Measurements from ENCODE around the gene TAF6.

TAF6 gene

DNA sequence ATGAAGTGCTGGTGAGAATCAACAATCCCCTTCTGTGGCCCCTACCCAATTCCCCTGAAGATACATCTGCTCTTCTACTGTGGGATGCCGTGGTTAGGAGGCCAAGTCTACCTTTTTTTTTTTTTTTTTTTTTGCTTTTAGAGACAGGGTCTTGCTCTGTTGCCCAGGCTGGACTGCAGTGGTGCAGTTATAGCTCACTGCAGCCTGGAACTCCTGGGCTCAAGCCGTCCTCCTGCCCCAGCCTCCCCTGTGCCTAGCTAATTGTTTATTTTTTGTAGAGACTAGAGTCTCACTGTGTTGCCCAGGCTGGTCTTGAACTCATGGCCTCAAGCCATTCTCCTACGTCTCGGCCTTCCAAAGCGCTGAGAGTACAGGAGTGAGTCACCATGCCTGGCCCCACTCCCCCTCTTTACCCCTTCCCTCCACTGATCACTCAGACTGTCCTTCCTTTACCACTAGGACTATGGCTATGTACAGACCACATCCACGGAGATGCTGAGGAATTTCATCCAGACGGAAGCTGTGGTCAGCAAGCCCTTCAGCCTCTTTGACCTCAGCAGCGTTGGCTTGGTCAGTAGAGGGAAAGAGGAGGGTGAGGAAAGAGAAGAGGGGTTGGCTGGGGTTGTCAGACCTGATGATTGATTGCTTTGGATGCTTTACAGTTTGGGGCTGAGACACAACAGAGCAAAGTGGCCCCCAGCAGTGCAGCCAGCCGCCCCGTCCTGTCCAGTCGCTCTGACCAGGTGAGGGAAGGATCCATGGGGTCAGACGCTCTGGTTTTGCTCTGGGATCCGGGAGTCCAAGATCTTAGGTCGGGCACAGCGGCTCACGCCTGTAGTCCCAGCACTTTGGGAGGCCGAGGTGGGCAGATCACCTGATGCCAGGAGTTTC lies 16.0 kb downstream of the TAF6 start:
- DNase-seq, result no peak
- intact Hi-C loops (cut with DNase I), result no loop called here

DNA sequence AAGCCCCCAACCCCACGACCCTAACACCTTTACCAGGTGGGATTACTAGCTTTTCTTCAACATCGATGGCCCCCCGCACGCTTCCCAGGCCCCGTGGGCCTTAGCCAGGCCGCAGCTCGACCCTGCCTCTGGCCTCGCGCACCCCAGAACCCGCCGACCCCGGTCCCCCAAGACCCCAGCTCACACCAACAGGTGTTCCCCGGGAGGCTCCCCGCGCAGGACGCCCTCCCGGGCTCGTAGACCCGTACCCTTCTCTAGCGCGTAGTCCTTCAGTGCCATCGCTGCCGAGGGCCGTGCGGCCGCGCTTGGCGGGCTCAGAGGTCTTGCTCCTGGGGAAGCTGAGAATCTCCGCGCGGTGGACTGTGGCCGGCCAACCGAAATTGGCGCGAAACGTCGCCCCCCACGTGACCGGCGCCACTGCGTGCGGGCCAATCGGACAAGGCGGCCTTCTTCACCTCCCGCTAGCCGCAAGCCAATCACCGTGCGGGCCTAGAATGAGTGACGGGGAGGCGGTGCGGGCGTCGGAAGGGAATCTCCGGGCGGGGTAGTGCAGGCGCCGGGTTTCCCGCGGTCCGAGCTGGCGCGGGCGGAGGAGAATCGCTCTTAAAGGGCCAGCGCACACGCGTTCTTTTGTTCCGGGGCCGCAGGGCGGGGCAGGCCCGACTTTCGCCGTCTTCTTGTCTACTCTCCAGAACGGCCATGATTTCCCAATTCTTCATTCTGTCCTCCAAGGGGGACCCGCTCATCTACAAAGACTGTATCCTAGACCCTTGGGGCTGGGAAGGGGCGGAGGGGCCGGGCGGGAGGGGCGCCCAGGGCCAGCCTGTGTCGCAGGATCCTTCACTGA lies 17.9 kb downstream of the TAF6 start, which contains the start of the genes AP4M1 and MCM7:
Gene AP4M1 (plus strand): TSS at position 628 of the 847 bp plus-strand sequence. CDS start 72 bp downstream, at position 700.
Gene MCM7 (minus strand): TSS at position 382 of the 847 bp plus-strand sequence. CDS start 103 bp downstream, at position 279.
- intact Hi-C loops (cut with DNase I), result no loop called here
- peak; percentile 97 to 100 (median 100) for DNase-seq

DNA sequence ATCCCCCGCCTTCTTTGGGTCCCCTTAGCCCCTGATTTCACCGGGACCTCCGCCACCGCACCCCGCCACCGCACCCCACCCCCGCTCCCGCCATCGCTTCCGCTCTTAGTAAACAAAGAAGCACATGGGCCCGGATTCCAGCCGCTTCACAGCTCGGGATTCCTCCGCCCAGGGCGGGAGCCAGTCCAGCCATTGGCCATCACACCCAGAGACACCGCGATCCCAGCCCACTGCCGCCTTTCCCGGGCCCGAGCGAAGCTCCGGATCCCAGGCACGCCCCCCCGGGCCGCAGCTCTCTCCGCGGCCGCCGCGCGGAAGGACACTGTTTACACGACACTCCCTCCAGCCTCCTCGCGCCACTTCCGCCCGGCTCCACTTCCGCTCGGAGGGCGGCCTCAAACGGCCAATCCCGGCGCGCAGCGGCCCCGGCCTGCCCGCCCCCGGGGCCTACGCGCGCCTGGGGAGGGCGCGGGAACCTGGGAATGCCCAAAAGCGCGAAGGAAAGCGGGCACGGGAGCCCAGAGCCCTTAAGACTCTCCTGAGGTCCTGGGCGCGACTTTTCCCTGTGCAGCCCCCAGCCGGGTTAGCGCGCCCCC lies 18.6 kb downstream of the TAF6 start:
- intact Hi-C loops (cut with DNase I), result no loop called here

DNA sequence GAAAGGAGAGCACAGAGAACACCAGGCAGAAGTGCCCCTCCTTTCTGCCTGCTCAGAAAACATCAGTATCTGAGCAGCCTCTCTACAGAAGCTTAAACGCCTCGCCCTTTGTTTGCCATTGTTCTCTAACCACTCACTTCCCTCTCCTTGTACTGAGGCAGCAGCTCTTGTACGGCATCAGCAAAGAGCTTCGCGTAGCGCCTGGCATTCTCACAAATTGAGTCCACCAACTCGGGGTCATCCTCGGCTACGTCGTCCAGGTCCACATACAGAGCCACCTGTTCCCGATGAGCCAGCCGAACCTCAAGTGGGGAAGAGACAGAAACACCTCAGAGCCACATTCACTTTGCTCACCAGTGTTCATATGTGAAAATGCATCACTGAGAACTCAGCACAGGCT lies 19.7 kb downstream of the TAF6 start:
- intact Hi-C loops (cut with DNase I), result no loop called here
- DNase-seq, result no peak

More for the DNA sequence above, 18.6 kb downstream of the TAF6 start:
- DNase-seq, result peak; percentile 71 to 95 (median 90)

DNA sequence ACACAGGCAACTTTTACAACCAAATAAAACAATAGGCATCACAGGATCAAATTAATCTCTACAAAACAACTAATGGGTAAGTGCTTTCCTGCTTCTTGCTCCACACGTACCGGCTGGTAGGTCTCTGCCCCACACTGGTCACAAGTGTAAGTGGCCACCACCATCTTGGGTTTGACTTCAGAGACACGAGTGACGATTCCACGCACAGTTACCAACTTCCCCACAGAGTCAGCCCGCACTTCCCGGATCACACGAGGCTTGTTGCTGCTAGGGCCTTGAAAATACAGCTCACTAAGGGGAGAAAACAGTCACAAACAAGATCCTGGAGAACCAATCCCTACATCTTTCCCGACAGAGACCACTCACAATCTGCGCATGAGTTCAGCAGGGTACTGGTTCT lies 20.2 kb downstream of the TAF6 start:
- intact Hi-C loops (cut with DNase I), result no loop called here
- DNase-seq, result no peak

DNA sequence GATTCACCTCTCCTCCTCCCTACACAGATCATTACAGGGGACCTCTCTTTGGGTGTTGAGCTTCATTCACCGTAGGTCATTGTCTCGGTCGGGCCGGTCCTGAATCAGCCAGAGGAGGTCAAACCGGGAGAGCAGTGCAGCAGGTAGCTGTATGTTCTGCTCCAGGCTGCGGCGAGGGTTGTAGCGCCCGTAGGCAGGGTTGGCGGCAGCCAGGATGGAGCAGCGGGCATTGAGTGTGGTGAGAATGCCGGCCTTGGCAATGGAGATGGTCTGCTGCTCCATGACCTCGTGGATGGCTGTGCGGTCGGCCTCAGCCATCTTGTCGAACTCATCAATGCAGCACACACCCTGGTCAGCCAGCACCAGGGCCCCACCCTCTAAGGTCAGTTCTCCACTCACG lies 23.5 kb downstream of the TAF6 start:
- DNase-seq, result no peak
- intact Hi-C loops (cut with DNase I), result no loop called here

DNA sequence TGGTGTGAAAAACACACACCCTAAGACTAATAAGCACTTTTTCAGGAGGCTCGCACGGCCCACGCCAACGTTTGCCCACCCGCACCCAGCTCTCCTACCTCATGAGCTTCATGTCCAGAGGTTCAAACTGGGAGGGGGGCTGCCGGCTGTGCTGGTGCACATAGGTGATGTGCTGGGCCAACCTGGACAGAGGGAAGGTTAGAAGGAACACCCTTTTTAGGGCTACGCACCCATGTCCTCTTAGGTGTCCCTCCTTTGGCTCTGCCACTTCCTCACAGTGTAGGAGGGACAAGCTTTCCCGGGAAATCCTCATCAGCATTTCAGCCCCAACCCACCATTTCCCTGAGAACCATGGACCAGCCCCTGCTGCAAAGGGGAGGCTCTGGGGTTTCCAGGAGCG lies 23.9 kb downstream of the TAF6 start:
- no peak for DNase-seq
- intact Hi-C loops (cut with DNase I), result no loop called here

DNA sequence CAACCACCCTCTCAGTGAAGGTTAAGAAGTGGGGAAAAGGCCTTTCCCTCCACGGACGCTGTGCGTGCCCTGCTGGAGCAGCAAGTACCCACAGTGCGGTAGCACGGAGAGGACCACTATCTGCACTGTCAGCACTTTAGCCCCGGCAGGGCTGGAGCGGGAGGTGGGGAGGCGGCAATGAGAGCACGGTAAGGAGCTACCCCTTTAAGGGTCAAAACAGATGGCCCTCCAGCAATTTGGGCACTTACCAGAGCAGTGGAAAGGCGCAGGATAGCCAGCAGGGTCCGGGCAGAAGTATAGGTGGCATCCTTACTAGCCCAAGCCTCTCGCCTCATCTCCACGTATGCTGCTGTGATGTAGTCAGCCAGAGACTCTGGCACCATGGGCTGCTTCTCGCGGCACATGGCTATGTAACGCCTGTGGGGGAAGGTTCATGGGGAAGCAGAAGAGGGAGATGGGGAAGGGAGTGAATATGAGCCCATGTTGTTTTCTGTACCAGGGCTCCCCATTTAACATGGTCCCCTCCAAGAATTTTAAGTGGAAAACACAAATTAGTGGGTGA lies 25.2 kb downstream of the TAF6 start:
- intact Hi-C loops (cut with DNase I), result no loop called here

DNA sequence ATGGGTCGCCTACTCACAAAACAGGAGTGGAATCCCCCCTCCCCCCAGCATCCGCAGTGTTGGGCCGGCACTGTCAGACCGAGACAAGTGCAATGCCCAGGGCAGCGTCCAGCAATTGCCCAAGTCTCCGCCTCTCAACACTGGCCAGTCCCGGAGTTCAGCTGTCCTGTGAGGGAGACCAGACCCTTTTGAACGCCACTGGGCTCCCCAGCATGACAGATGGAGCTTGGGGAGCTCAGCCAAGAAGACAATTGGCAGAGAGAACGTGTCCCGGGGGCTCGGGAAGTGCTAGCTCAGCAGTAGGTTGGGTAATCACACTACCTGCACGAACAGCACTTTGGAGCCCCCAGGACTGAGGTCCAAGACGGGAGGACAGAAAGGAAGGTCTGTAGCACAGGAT lies 25.7 kb downstream of the TAF6 start:
- DNase-seq, result no peak
- intact Hi-C loops (cut with DNase I), result no loop called here

More for the DNA sequence above, 25.2 kb downstream of the TAF6 start:
- no peak for DNase-seq

DNA sequence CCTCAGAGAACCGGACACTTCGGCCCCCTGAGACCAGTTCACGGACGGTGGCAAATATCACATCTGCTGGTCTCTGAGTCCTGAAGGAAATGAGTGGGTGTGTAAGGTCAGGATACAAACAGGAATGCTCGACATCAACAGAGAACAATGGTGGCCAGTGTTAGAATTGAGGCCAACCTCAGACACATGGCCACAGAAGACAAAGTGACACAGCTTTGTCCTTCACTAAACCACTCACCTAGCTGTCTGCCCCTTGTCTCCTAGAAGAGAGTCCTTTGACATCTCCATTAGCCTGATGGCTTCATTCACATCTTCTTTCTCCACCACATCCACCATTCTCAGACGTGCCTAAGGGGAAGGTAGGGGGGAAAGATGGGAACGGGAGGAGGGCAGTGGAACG lies 26.1 kb downstream of the TAF6 start:
- intact Hi-C loops (cut with DNase I), result no loop called here
- no peak for DNase-seq

DNA sequence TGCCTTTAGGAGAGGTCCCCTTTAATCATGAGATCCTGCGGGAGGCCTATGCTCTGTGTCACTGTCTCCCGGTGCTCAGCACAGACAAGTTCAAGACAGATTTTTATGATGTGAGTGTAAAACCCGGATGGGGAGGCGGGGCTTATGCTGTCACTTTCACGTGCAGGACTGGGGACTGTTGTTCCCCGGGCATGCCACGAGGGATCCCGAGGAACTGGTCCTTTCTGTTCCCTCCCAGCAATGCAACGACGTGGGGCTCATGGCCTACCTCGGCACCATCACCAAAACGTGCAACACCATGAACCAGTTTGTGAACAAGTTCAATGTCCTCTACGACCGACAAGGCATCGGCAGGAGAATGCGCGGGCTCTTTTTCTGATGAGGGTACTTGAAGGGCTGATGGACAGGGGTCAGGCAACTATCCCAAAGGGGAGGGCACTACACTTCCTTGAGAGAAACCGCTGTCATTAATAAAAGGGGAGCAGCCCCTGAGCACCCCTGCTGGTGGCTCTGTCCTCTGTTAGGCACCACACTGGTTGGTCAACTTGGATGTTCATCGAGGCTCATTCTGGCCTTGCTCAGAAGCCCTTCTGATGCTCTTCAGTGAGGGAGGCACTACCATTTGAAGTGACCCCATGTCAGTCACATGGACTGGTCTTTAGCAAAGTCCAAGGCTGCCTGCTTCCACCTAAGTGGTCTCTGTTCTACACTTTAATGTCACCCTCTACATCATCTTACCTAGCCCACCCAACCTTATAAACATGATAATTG lies 27.6 kb downstream of the TAF6 start:
- intact Hi-C loops (cut with DNase I), result no loop called here

DNA sequence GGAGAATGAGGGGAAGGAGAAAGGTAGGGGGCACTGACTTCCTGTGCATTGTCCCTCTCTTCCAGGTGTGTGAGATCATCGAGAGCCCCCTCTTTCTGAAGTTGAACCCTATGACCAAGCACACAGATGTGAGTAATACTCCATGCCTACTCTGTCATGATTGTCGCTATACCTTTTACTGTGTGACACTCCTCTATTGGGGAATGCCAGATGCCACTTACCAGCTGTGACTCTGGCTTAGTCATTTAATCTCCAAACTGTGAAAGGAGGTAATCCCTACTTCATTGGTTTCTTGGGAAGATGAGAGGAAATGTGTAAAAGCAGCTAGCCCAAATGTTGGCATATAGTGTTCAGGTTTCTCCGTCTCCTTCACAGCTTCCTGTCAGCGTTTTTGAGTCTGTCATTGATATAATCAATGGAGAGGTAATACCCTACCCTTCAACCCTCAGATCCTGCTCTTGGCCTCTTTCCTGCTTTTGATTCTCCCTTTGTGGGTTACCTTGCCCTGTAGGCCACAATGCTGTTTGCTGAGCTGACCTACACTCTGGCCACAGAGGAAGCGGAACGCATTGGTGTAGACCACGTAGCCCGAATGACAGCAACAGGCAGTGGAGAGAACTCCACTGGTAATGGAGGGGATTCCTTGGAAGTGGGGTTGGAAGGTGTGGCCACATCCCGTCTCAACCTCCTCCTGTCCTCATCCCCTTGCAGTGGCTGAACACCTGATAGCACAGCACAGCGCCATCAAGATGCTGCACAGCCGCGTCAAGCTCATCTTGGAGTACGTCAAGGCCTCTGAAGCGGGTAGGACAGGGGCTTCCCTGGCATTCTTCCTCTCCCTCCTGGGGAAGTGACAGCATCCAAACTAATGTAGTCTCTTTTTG lies 28.4 kb downstream of the TAF6 start:
- intact Hi-C loops (cut with DNase I), result no loop called here

More for the DNA sequence above, 27.6 kb downstream of the TAF6 start:
- no peak for DNase-seq

DNA sequence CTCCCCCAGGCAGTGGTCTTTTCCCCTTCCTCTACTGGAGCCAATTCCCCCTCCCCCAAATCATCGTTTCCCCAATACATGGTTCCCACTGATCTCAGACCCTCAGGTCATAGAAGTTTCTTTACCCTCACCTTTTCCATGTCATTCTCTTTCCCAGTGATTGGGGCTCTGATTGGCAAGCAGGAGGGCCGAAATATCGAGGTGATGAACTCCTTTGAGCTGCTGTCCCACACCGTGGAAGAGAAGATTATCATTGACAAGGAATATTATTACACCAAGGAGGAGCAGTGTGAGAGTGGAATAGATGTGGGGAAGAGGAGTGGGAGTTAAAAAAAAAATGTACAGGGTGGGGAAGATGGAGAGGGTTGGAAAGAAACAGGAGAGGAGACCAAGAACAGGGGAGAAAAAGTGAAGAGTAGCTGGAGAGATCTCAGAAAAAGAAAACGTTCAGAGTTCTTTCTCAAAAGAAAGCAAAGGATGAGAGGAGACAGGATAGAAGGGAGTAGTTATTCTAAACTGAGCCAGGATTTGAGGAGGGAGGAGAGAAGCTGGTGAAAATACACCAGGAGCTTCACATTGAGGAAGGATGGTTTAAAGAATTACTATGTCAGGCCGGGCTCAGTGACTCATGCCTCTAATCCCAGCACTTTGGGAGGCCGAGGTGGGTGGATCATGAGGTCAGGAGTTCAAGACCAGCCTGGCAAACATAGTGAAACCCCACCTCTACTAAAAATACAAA lies 29.5 kb downstream of the TAF6 start:
- DNase-seq, result no peak
- intact Hi-C loops (cut with DNase I), result no loop called here

More for the DNA sequence above, 28.4 kb downstream of the TAF6 start:
- no peak for DNase-seq

DNA sequence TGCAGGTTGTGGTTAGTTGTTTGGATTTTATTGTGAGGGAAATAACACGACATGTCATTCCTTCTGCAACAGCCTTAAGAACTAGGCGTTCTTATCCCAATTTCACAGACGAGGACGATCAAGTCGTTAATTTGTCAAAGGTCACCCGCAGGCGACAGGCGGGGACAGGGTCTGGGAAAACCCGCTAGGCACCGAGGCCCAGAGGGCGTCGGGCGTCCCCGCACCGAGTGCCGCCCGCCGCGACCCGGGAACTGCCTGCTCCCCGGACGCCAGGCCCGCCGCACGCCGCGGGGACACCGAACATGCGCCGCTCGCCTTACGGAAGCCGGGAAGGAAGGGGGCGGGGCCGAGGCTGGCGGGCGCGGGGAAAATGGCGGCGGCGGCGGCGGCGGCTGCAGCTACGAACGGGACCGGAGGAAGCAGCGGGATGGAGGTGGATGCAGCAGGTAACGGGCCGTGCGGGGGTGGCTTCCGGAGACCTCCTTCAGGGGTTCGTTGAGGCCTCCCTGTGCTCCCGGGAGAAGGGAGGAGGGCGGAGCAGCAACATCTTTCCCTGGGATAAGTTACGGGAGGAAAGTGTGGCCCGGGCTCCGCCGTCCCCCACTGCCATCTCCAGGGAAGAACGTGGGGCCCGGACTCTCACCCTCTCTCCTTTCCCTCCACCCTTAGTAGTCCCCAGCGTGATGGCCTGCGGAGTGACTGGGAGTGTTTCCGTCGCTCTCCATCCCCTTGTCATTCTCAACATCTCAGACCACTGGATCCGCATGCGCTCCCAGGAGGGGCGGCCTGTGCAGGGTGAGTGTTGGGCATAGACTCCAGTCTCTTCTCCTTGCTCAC lies 30.3 kb downstream of the TAF6 start, which contains the start of gene COPS6:
Gene COPS6 (plus strand): TSS at position 349 of the 837 bp plus-strand sequence. CDS start 22 bp downstream, at position 371.
- DNase-seq, result peak; percentile 40 to 94 (median 88)
- intact Hi-C loops (cut with DNase I), result no loop called here

DNA sequence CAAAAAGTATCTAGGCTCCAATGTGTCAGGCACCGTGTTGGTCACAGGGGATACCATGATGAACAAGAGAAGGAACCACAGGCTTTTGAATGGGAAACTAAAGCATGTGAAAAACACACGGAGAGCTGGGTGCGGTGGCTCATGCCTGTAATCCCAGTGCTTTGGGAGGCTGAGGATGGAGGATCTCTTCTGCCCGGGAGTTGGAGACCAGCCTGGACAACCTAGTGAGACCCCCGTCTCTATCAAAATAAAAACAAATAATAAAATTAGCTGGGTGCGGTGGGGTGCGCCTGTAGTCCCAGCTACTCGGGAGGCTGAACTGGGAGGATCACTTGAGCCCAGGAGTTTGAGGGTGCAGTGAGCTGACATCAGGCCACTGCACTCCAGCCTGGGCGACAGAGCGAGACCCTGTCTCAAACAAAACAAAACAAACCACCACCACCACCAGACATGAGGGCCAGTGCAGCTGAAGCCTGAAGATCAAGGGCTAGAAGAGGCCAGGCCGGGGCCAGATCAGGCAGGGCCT lies 31.0 kb downstream of the TAF6 start:
- intact Hi-C loops (cut with DNase I), result no loop called here

More for the DNA sequence above, 31.0 kb downstream of the TAF6 start:
- no peak for DNase-seq
